Measurements from ENCODE around the gene C17orf67.

GRCh38 chr17:56812901-56813388 lies 20.8 kb downstream of the C17orf67 start:
- no peak for TF ChIP-seq POLR2A (IDR thresholded peaks at IDR 0.05; ENCODE audit: low read depth, low read length)
- TF ChIP-seq POLR2AphosphoS5 (IDR thresholded peaks at IDR 0.05; ENCODE audit: low read depth, low read length) = no peak
- TF ChIP-seq TAF1 (IDR thresholded peaks at IDR 0.05; ENCODE audit: borderline replicate concordance, low read depth, low read length) = no peak

Measured in GM12892 (cell line).